Activated naive CD4-positive, alpha-beta T cell treated with anti-CD3 and anti-CD28 coated beads, Interleukin-2, amount 50 U/mL, for 16 hours (primary cell): ENCODE data around the gene ADGRV1.
"Not testable (repeated sequence)": the region's sequence is repeated elsewhere in the genome, so short reads cannot be mapped to it uniquely, and the experiment has no call there.

Source experiments
- DNase-seq: peaks from one replicate; pipeline ENCODE4 v3.0.0-alpha.2; 2020

The ADGRV1 gene

DNA sequence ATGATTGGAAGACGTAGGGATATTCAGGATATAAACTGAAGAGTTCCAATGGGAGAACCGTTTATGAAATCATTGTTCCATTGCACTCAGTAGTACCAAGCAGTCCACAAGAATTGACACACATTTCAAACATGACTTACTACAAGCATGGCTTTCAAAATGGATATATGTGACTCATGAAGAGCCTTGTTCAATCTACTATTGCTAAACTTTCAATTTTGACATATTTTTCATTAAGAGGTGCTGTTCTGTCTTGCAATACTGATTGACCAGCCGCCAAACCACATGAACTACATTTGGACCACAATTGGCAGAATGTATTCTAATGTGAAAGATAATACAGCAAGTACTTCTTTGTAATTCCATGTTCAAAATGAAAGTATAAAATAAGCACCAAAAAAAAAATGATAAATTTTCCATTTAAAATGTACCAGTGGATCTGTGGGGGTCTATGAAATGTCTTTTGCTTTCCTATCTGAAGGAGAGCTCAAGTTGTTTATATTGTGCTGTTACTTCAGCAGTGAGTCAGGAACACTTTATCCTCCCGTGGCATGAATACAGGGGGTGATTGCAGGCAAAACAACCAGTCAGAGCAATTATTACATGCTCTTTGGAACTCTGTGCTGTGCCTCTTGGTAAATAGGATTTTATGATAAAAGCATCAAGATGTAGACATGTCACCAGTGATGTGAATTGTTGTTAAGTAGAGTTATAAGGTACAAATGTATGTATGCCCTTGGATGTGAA, 458.5 kb downstream of the ADGRV1 start:
- no peak for DNase-seq

DNA sequence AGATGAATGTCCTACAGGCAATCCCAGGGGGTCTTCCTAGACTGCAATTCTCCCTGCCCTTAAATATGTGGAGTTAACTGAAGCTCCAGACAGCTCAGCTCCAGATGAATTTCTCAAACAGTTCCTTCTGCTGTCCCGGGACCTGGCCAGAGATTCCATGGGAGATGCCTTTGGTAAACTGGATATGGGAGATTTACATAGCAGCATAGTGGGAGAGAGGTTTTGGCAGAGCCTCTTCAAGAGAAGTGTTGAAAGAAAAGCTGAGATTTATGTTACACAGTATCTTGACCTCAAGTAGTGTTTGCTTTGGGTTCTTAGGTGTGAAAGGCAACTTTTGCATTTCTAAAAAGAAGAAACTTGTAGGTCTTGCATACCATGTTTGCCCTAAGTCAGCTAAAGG, 459.6 kb downstream of the ADGRV1 start:
- no peak for DNase-seq

DNA sequence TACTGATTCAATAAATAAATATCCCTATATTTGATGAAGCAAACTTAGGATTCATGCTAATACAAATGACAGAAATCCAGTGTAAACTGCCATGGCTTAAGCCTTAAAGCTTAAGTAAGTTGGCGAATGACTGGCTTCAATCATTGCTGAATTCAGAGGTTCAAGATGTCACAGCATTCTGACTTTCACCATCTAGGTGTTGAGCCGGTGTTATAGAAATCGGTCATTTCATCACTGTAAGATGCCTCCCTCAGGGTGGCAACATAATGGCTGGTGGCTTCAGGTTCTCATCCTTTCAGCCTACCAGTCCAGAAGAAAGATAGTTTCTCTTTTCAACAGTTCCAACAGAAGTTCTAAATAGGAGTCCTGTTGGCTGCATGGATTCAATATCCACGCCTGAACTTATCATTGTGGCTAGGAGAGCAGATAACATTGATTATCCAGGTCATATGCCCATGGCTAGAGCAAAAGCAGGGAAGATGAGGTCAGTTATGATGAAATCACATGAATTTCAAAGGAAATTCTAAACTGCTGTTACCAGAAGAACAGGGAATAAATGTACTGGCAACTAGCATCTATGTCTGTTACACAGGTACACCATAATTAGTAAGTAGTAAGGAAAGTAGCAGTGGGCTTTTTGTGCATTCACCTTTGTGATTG, 460.2 kb downstream of the ADGRV1 start:
- no peak for DNase-seq

- no peak for DNase-seq
Measured at GRCh38 chr5:91020065-91020800, 461.6 kb downstream of the ADGRV1 start.

DNA sequence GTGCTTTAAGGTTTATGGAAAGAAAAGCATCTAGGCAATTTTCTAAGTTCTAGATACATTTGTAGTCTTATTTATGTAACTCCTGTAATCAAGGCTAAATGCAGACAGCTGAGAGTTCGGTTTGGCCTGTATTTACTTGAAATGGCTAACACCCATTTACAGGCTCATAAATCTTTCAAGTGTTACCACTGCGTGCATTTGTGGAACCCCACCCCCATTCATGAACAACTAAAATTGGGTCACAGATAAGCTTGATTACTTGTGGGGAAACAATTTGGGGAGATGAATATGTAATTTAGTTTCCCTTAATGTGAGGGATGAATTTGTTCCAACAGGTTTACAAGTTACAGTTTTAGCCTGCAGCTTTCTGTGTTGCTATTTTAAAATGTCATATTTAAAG, 463.9 kb downstream of the ADGRV1 start:
- no peak for DNase-seq

DNA sequence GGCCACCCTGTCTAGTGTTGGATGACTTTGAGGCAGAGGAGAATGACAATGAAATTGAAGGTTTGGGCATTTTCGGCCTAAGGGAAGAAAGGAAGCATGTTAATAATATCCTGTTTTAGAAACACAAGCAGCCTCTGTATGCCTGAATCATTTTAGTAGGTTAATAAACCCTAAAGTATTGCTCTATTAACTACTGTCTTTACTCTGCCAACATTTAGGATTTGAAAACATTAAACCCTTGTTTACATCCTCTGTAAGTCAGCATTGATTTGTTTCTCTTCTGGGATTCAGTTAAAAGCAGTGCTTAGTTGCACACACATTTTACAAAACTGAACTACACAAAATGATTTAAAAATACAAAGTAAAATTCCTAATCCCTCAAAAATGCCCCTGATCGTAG, 465.6 kb downstream of the ADGRV1 start:
- DNase-seq = no peak

- no peak for DNase-seq
Measured at GRCh38 chr5:91024727-91025126, 466.1 kb downstream of the ADGRV1 start.

DNA sequence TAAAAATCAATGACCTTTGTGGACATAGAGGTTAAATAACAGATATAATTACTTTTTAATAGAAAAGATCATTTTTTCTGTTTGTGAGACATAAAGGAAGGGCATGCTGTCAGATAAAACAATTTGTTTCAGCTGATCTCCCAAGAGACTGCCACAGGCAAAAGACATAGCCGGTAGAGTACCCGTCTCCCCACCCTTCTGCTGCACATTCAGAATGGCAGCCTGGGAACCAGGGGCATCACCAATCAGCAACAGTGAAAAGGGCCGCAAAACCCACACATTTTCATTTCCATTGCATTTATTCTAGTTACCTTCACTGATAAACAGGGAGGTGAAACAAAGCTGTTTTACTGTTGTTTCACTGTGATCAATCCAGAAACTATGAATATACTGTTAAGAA, 466.9 kb downstream of the ADGRV1 start:
- DNase-seq = no peak

GRCh38 chr5:91025956-91026355, 467.4 kb downstream of the ADGRV1 start:
- no peak for DNase-seq

- no peak for DNase-seq
Measured at GRCh38 chr5:91026466-91026865, 467.9 kb downstream of the ADGRV1 start.

GRCh38 chr5:91027405-91028139, 469.0 kb downstream of the ADGRV1 start:
- DNase-seq = no peak

DNA sequence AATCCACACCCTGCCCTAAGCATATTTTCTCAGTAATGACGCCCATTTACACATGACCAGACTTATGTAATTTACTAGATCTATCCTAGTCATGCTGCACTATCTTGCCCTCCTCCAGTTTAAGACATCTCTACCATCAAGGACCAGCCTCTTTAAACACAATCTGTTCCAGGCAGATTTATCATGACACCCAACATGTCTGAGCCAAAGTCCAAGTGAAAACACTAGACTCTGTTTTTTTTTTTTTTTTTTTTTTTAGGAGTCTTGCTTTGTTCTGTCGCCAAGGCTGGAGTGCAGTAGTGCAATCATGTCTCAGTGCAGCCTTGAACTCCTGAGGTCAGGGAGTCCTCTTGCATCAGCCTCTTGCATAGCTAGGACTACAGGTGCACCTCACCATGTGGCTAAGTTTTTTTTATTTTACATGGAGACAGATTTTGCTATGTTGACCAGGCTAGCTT, 469.9 kb downstream of the ADGRV1 start:
- no peak for DNase-seq

DNA sequence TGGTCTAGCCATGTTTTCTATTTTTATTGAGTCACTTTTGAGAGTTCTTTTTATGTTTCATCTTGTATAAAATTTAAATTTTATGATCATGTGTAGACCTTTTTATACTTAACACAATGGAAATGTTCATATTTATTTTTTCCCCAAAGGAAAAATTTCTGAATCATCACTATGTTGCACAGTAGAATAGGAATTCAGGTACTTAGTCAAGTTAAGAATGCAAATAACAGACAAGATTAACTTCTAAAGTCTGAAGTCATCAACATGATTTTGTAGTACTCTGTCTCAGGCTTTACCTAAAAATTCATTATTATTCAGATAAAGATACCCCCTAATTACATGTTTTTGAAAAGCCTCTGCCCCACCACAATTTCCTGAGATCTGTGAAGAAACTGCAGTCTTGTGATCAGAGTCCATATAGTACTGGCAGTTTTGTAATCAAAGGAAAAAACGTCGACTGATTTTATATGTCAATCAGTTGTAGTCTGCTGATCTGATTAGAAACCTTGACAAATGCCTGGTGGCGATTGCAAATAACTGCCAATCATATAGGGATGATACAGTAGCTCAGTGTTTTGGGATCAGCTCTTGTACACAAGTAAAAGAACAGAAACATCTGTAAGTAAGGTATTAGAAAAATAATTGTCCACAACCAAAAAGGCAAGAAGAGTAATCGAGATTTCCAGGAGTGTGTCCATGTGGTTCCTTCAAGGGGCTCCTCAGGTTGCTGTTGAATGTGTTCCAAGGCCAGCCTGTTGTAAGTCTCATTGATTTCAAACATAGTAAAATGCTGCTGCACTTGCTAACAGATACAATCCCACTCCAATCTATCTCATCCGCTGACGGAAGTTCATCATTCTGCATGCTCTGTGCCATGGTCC, 472.2 kb downstream of the ADGRV1 start:
- no peak for DNase-seq

DNA sequence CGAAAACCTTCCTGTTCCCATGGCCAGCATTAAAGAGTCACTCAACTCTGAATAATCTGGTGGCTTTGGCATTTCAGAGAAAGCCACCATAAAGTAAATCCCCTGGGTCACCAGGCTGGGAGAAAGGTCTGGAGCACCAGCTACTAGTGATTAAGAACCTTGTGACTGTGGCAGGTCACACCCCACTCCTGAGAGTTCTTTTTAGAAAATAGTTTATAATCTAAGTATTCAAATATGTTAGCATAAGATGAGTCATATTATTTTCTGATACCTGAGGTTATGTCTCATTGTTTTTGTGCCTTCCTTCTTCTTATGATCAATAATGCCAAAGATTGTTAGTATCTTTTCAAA, 472.8 kb downstream of the ADGRV1 start:
- DNase-seq = no peak

DNA sequence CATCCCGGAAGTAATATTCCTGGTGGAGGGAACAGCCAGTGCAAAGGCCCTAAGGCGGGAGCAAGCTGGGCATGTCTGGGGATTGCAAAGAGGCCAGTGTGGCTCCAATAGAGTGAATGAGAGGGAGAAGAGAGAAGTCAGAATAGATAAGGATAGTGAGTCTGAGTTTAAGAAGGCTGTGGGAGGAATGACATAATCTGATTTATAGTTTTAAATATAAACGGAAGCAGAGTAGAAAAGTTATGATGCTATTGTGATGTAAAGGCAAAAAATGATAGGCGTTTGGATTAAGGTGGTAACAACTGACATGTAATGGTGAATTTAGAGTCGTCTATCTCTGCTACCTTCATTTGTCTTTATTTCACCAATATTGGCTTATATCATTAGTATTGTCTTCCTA, 473.5 kb downstream of the ADGRV1 start:
- no peak for DNase-seq

GRCh38 chr5:91033370-91033769, 474.8 kb downstream of the ADGRV1 start:
- DNase-seq = no peak

GRCh38 chr5:91038180-91038808, 479.7 kb downstream of the ADGRV1 start:
- no peak for DNase-seq

GRCh38 chr5:91041132-91041531, 482.5 kb downstream of the ADGRV1 start:
- DNase-seq = not testable (repeated sequence)

GRCh38 chr5:91042247-91042935, 483.8 kb downstream of the ADGRV1 start:
- no peak for DNase-seq

DNA sequence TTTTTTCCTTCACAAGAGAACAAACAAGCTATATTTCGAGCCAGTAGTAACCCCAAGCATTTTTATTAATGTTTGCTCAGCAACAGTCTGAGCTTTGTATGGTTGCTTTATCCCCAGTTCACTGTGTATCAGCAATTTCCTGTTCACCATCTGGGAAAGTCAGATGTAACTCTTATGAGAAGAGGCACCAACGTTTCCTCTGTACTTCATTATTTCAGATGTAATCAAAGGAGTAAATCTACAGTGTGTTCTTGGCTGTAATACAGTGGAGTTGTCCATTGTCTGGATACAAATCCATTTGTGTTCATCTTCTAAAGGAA, 484.3 kb downstream of the ADGRV1 start:
- no peak for DNase-seq

- DNase-seq = no peak
Measured at GRCh38 chr5:91048073-91048472, 489.5 kb downstream of the ADGRV1 start.
